ENCODE results near the gene RPL35. TPM values are rescaled to one million over a fixed set of nuclear protein-coding genes. Genes with fewer than 3 reads are reported as not detected.

Gene RPL35
- total RNA-seq, 1 donor from 2014 or later, result 2,123 TPM

DNA sequence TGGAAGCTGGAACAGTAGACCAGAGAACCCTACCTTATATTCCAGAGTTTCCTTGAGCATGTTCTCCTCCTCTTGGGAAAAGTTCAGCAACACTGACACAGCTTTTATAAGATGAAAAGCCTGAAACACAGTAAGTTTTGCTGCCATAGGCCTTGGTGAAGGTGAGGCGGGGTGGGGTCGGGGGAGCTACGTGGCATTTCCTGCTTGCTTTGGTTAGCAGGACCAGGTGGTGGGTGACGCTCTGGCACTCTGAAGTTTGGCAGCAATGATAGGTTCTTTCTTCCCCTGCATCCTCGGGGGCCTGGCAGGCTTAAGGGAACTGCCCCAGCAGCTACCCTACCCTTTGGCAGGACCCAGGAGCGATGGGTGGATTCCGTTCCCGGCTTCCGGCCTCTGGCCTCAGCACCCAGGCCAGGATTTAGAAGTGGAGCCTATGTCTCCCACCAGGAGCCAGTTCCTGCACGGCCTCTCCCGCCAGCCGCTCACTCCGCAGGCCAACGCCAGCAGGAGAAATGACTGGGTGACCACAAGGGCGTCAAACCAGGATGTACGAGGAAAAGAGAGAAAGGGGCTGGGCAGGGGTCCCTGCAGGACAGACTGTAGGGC is 19.5 kb upstream of the RPL35 start:
- Histone ChIP-seq H3K4me3 (no peak overlapping the region), H3K36me3 (peaks cover 82 to 88% of the 10 kb centered on the region in 2 donors), H3K9me3 (no peaks in the 10 kb centered on the region), H3K4me1 (no peaks in the 10 kb centered on the region), H3K27me3 (no peaks in the 10 kb centered on the region), H3K27ac (no peak overlapping the region)
- TF ChIP-seq, protein P1, sequence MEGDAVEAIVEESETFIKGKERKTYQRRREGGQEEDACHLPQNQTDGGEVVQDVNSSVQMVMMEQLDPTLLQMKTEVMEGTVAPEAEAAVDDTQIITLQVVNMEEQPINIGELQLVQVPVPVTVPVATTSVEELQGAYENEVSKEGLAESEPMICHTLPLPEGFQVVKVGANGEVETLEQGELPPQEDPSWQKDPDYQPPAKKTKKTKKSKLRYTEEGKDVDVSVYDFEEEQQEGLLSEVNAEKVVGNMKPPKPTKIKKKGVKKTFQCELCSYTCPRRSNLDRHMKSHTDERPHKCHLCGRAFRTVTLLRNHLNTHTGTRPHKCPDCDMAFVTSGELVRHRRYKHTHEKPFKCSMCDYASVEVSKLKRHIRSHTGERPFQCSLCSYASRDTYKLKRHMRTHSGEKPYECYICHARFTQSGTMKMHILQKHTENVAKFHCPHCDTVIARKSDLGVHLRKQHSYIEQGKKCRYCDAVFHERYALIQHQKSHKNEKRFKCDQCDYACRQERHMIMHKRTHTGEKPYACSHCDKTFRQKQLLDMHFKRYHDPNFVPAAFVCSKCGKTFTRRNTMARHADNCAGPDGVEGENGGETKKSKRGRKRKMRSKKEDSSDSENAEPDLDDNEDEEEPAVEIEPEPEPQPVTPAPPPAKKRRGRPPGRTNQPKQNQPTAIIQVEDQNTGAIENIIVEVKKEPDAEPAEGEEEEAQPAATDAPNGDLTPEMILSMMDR (IDR thresholded peaks at IDR 0.05), result no peak
- intact Hi-C loops (cut with DNase I), result no loop called here
- no peak for DNase-seq (ENCODE audit: low spot score in 2 of 2)

DNA sequence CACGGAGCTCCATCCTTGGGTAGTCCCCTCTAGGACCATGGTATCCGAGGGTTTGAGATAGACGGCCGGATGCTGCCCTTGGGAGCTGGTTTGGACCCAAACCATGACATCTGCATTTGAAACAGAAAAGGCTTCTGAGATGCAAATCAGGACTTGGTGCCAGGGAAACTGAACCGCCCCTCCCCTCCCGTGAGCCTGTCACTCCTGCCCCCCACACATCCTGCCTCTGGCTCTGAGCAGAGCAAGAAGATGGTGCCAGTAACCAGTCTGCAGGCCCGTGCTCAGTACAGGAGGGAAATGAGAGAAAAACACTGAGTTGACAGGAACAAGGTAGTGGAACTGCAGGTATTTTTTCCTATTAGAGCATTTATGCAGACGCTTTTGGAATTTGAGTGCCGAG is 18.7 kb upstream of the RPL35 start:
- Histone ChIP-seq H3K4me1 (no peaks in the 10 kb centered on the region), H3K27me3 (no peaks in the 10 kb centered on the region), H3K9me3 (no peaks in the 10 kb centered on the region), H3K4me3 (no peak overlapping the region), H3K27ac (no peak overlapping the region), H3K36me3 (peaks cover 82 to 88% of the 10 kb centered on the region in 2 donors)
- DNase-seq (ENCODE audit: low spot score in 2 of 2), result no peak
- intact Hi-C loops (cut with DNase I), result no loop called here
- TF ChIP-seq, protein P1 (IDR thresholded peaks at IDR 0.05), result no peak

DNA sequence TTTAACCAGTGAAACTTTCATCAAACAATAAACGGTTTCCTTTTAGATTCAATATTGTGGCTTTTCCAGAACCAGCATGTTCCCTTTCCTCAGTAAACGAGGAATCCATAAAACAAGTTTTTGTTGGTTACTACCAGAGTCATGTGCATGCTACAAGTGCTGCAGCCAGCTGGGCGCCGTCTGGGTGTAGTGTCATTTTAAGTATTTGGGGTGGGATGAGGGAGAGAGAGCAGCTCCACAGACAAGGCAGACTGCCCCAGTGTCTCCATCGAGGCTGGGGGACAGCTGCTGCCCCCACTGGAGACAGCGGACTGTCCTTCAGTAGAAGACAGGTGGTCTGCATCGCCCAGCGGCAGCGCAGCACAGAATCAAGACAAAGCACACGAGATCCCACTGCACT is 17.5 kb upstream of the RPL35 start:
- intact Hi-C loops (cut with DNase I), result no loop called here
- no peak overlapping the region for H3K27ac ChIP-seq

DNA sequence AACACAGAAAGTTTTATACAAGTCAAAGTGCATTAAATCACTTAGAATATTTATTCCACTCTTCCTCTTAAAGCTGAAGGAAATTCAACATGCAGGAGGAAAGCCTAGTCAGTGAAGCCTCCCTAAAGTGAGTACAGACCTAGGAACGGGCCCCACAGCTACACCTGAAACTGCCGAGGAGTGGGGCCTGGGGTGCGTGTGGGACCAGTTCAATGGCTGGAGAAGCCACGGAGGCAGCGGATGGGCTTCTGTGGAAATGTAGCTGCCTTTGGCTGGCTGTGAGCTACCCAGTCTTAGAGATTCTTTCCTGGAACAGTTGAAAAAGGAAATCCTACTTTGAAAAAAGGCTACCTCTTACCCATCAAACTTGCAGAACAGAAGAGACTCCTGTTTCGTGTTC is 16.8 kb upstream of the RPL35 start:
- DNase-seq (ENCODE audit: low spot score in 2 of 2), result no peak
- peaks cover 80 to 99% of the 10 kb centered on the region in 2 donors for H3K36me3 ChIP-seq
- intact Hi-C loops (cut with DNase I), result no loop called here
- H3K4me3 ChIP-seq, result no peak overlapping the region
- no peaks in the 10 kb centered on the region for H3K27me3 ChIP-seq
- peaks cover 0 to under 1% of the 10 kb centered on the region in 2 donors for H3K4me1 ChIP-seq
- no peak overlapping the region for H3K27ac ChIP-seq
- H3K9me3 ChIP-seq, result no peaks in the 10 kb centered on the region
- TF ChIP-seq, protein P1 (IDR thresholded peaks at IDR 0.05), result no peak

More for the DNA sequence above, 17.5 kb upstream of the RPL35 start:
- H3K4me3 ChIP-seq, result no peak overlapping the region
- no peaks in the 10 kb centered on the region for H3K9me3 ChIP-seq
- H3K4me1 ChIP-seq, result no peaks in the 10 kb centered on the region
- DNase-seq (ENCODE audit: low spot score in 2 of 2), result no peak
- TF ChIP-seq, protein P1 (IDR thresholded peaks at IDR 0.05), result no peak
- H3K27me3 ChIP-seq, result no peaks in the 10 kb centered on the region
- H3K36me3 ChIP-seq, result peaks cover 78 to 99% of the 10 kb centered on the region in 2 donors

DNA sequence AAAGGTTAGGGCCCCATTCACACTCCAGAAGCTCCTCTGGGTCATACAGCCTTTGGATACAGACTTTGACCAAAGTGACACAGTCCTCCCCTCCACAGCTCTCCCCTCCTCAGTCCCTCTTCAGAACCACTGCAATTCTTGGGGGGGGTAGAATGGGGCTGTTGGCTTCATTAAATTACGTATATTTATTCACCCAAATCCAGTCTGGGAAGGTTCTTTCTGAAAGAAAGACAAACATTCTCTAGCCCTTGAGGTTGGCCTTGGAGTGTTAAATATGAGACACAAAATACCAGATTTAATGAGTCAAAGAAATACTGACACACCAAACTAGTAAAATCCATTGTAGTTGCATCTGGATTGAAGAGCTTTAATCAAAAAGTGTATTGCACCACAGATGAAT is 16.3 kb upstream of the RPL35 start:
- intact Hi-C loops (cut with DNase I), result no loop called here

More for the DNA sequence above, 16.3 kb upstream of the RPL35 start:
- H3K27me3 ChIP-seq, result no peaks in the 10 kb centered on the region
- H3K27ac ChIP-seq, result no peak overlapping the region
- peaks cover 0 to 5% of the 10 kb centered on the region in 2 donors for H3K4me1 ChIP-seq
- H3K4me3 ChIP-seq, result no peak overlapping the region
- TF ChIP-seq, protein P1 (IDR thresholded peaks at IDR 0.05), result no peak
- H3K9me3 ChIP-seq, result no peaks in the 10 kb centered on the region
- no peak for DNase-seq (ENCODE audit: low spot score in 2 of 2)
- H3K36me3 ChIP-seq, result peaks cover 78 to 96% of the 10 kb centered on the region in 2 donors

Data from ascending aorta (tissue), 2 donors.